Measurements from ENCODE around the gene CDT1.
"Not testable (repeated sequence)": the region's sequence is repeated elsewhere in the genome, so short reads cannot be mapped to it uniquely, and the experiment has no call there.

CDT1 gene

GRCh38 chr16:88822281-88823040 lies 18.9 kb downstream of the CDT1 start:
- Histone ChIP-seq H3K9ac (0 out of 22 replicates have a peak overlapping the region, but pooled peaks of 1 of the 11 experiments have one; percentile 14), H3K4me3 (no peak overlapping the region), H3K4me1 (peaks cover 0 to 15% (median 5%) of the 10 kb centered on the region in 10 experiments; a peak in 5 of 20 replicates), H3K4me2 (0 out of 22 replicates have a peak overlapping the region, but pooled peaks of 1 of the 11 experiments have one; percentile 32), H3K9me3 (replicated peaks in 1 of 11) (no peaks in the 10 kb centered on the region), H3K36me3 (peaks cover 21 to 64% (median 47%) of the 10 kb centered on the region in 11 experiments; a peak in 21 of 22 replicates), H3K27ac (no peak overlapping the region), H4K20me1 (peaks cover 0 to 68% (median 10%) of the 10 kb centered on the region in 11 experiments; a peak in 10 of 22 replicates), H3K27me3 (no peaks in the 10 kb centered on the region)
- TF ChIP-seq Cebpa-rat (IDR thresholded peaks at IDR 0.05) = no peak

DNA sequence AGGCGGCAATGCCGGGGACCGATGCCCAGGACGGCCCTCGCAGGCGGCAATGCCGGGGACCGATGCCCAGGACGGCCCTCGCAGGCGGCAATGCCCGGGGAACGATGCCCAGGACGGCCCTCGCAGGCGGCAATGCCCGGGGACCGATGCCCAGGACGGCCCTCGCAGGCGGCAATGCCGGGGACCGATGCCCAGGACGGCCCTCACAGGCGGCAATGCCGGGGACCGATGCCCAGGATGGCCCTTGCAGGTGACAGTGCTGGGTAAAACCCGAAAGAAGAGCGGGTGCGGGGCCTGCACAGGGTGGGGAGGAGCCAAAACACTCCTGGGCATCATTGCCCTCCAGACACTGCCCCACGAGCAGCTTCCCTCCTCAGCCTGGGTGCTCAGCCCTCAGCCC lies 20.1 kb downstream of the CDT1 start:
- H3K36me3 ChIP-seq = peaks cover 29 to 74% (median 56%) of the 10 kb centered on the region in 11 experiments; a peak in 21 of 22 replicates
- H3K27ac ChIP-seq; H3K27me3 ChIP-seq; H3K4me2 ChIP-seq; H3K9ac ChIP-seq; H3K4me3 ChIP-seq; H3K9me3 ChIP-seq (replicated peaks in 1 of 11): not testable (repeated sequence)
- H3K4me1 ChIP-seq = peaks cover 0 to 15% (median 5%) of the 10 kb centered on the region in 10 experiments; a peak in 4 of 20 replicates
- peaks cover 0 to 60% (median 7%) of the 10 kb centered on the region in 11 experiments; a peak in 10 of 22 replicates for H4K20me1 ChIP-seq

DNA sequence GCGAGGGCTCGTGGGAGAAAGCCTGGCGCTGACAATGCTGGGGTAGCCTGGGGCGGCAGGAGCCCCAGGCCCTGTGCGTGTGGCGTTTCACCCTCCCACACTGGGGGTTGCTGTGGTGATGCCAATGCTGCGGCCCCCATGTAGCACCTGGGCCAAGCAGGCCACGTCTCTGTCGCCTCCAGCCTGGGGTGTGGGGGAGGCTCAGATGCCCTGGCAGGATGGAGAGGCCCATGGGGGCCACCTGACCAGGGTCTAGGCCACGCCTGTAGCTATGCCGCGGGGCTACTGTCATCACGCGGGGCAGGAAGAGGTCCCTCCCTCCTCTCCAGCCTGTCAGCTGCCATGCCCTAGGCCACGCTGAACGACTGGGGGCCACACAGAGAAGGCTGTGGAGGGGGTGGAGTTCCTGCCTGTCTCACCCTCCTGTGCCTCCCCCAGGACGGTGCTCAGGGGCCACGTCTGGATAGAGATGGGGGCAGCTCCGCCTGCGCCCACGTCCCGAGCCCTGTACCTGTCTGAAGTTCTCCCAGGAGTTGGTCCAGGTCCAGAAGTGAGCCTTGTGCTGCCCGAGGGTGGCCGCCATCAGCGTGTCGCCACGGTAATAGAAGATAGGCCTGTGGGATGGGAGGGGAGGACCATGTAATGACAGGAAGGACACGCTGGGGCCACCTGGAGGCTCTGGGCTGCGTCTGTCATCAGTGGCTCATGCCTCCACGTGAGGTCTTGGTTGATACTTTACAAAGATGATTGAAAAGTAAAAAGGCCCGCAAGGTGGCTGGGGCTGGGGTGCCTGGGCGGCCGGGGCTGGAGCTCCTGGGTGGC lies 20.9 kb downstream of the CDT1 start:
- no peaks in the 10 kb centered on the region for H3K9me3 ChIP-seq (replicated peaks in 1 of 11)
- no peak overlapping the region for H3K4me2 ChIP-seq
- no peak overlapping the region for H3K9ac ChIP-seq
- peaks cover 30 to 82% (median 59%) of the 10 kb centered on the region in 11 experiments; a peak in 21 of 22 replicates for H3K36me3 ChIP-seq
- no peak overlapping the region for H3K4me3 ChIP-seq
- peaks cover 0 to 15% (median 5%) of the 10 kb centered on the region in 10 experiments; a peak in 4 of 20 replicates for H3K4me1 ChIP-seq
- H4K20me1 ChIP-seq = peaks cover 0 to 66% (median 7%) of the 10 kb centered on the region in 11 experiments; a peak in 12 of 22 replicates
- no peak for TF ChIP-seq Cebpa-rat (IDR thresholded peaks at IDR 0.05)
- H3K27me3 ChIP-seq = no peaks in the 10 kb centered on the region
- no peak overlapping the region for H3K27ac ChIP-seq

GRCh38 chr16:88825146-88825545 lies 21.6 kb downstream of the CDT1 start:
- Histone ChIP-seq H3K4me1 (peaks cover 0 to 15% (median 5%) of the 10 kb centered on the region in 10 experiments; a peak in 4 of 20 replicates), H3K27me3 (no peaks in the 10 kb centered on the region), H4K20me1 (peaks cover 0 to 70% (median 7%) of the 10 kb centered on the region in 11 experiments; a peak in 12 of 22 replicates), H3K9me3 (replicated peaks in 1 of 11) (no peaks in the 10 kb centered on the region), H3K9ac (no peak overlapping the region), H3K27ac (no peak overlapping the region), H3K4me2 (no peak overlapping the region), H3K36me3 (peaks cover 30 to 85% (median 59%) of the 10 kb centered on the region in 11 experiments; a peak in 21 of 22 replicates), H3K4me3 (no peak overlapping the region)
- no peak for TF ChIP-seq Cebpa-rat (IDR thresholded peaks at IDR 0.05)

DNA sequence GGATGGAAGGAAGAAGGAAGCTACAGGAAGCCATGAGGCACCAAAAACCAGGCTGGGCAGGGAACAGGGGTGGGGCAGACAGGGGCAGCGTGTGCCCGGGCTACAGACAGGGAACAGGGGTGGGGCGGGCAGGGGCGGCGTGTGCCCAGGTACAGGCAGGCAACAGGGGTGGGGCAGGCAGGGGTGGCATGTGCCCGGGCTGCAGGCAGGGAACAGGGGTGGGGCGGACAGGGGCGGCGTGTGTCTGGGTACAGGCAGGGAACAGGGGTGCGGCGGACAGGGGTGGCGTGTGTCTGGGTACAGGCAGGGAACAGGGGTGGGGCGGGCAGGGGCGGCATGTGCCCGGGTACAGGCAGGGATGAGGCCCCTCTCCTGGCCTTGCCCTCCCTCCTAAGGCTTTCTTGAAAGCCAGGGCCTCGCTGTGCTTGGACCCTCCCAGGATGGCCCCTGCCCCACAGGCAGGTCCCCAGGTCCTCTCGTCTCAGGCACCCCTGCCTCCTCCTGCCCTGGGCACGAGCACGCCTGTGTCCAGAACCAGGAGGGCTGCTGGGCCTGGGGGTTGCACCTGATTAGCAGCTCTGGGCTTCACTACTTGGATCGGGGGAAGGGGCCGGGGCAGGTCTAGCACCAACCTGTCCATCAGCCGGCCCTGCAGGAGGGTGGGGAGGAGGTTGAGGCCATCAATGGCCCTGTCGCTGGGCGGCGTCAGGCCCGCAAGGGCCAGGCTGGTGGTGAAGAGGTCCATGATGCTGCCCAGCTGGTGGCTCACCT lies 22.7 kb downstream of the CDT1 start:
- H3K27ac ChIP-seq = no peak overlapping the region
- H4K20me1 ChIP-seq = peaks cover 0 to 66% (median 4%) of the 10 kb centered on the region in 11 experiments; a peak in 12 of 22 replicates
- H3K4me3 ChIP-seq = no peak overlapping the region
- no peaks in the 10 kb centered on the region for H3K27me3 ChIP-seq
- H3K36me3 ChIP-seq = peaks cover 25 to 79% (median 59%) of the 10 kb centered on the region in 11 experiments; a peak in 21 of 22 replicates
- H3K9ac ChIP-seq = no peak overlapping the region
- H3K9me3 ChIP-seq (replicated peaks in 1 of 11) = no peaks in the 10 kb centered on the region
- no peak overlapping the region for H3K4me2 ChIP-seq
- no peak for TF ChIP-seq Cebpa-rat (IDR thresholded peaks at IDR 0.05)
- peaks cover 0 to 9% (median 2%) of the 10 kb centered on the region in 10 experiments; a peak in 4 of 20 replicates for H3K4me1 ChIP-seq

- TF ChIP-seq Cebpa-rat (IDR thresholded peaks at IDR 0.05) = no peak
- Histone ChIP-seq H3K4me2 (no peak overlapping the region), H3K4me1 (peaks cover 0 to 10% (median 5%) of the 10 kb centered on the region in 10 experiments; a peak in 12 of 20 replicates), H4K20me1 (peaks cover 0 to 52% (median 0%) of the 10 kb centered on the region in 11 experiments; a peak in 8 of 22 replicates), H3K27ac (no peak overlapping the region), H3K36me3 (peaks cover 14 to 75% (median 44%) of the 10 kb centered on the region in 11 experiments; a peak in 21 of 22 replicates), H3K9ac (no peak overlapping the region), H3K4me3 (no peak overlapping the region), H3K9me3 (replicated peaks in 1 of 11) (no peaks in the 10 kb centered on the region), H3K27me3 (no peaks in the 10 kb centered on the region)
Observed at GRCh38 chr16:88827727-88828126, 24.1 kb downstream of the CDT1 start.

GRCh38 chr16:88828711-88829110 lies 25.1 kb downstream of the CDT1 start:
- Histone ChIP-seq H3K27ac (no peak overlapping the region), H3K27me3 (no peaks in the 10 kb centered on the region), H3K4me3 (no peak overlapping the region), H4K20me1 (peaks cover 0 to 48% (median 0%) of the 10 kb centered on the region in 11 experiments; a peak in 9 of 22 replicates), H3K4me1 (peaks cover 0 to 20% (median 14%) of the 10 kb centered on the region in 10 experiments; a peak in 16 of 20 replicates), H3K4me2 (no peak overlapping the region), H3K9ac (no peak overlapping the region), H3K36me3 (peaks cover 14 to 66% (median 37%) of the 10 kb centered on the region in 11 experiments; a peak in 19 of 22 replicates), H3K9me3 (replicated peaks in 1 of 11) (no peaks in the 10 kb centered on the region)
- TF ChIP-seq Cebpa-rat (IDR thresholded peaks at IDR 0.05) = no peak

DNA sequence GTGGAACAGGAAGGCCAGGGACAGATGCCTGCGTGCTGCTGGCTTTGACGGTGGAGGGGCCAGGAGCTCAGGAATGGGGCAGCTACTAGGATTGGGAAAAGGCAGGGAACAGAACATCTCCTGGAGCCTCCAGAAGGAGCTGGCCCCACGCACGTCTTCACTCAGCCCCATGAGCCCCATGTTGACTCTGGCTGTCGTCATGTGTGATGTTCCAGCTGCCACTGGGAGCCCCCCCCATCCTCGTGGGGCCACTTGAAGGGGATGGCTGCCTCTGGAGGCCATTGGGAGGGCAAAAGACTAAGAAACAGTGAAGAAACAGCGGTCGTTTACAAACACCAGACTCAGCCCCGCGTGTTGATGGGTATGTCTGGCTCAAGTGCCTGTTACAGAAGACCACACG lies 26.7 kb downstream of the CDT1 start:
- Histone ChIP-seq H3K27me3 (peaks cover 0 to 6% (median 3%) of the 10 kb centered on the region in 11 experiments; a peak in 13 of 22 replicates), H3K9ac (no peak overlapping the region; a peak in 2 of 22 replicates), H4K20me1 (peaks cover 0 to 51% (median 0%) of the 10 kb centered on the region in 11 experiments; a peak in 12 of 22 replicates), H3K4me1 (peaks cover 0 to 29% (median 19%) of the 10 kb centered on the region in 10 experiments; a peak in 16 of 20 replicates), H3K4me3 (no peak overlapping the region), H3K4me2 (no peak overlapping the region), H3K27ac (no peak overlapping the region), H3K36me3 (peaks cover 14 to 69% (median 34%) of the 10 kb centered on the region in 11 experiments; a peak in 19 of 22 replicates), H3K9me3 (replicated peaks in 1 of 11) (no peaks in the 10 kb centered on the region)
- TF ChIP-seq Cebpa-rat (IDR thresholded peaks at IDR 0.05) = no peak

Measured in BLaER1 treated with 17β-estradiol and CSF1 and Interleukin-3, amounts not matched to agents 10 nM and 100 nM (cell line).